ENCODE results near the gene ROPN1L. TPM values are rescaled to one million over a fixed set of nuclear protein-coding genes. Genes with fewer than 3 reads are reported as not detected.

ROPN1L gene
- total RNA-seq, 3 donors from 2014 or later, result not detected

DNA sequence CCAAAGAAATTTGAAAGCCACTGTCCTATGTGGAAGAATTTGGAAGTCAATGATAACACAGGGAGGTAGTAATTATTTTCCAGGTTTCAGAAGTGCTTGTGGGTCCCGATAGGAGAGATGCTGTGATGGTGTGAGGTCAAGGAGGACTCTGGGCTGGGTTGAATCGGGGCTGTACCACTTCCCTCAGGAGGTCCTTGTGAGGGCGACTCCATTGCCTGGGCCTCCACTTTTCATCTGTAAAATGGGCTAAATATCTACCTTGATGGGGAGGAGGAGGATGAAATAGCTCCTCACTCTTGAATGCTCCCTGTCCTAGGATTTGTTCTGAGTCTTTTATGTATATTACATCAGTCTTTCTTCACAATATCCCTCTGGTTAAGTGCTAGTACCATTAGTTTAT is 59.0 kb downstream of the ROPN1L start:
- no peaks in the 10 kb centered on the region for H3K4me1 ChIP-seq (ENCODE audit: low read depth)
- intact Hi-C loops (cut with DNase I, micrococcal nuclease), result no loop called here
- DNase-seq (no peak), ATAC-seq (no peak)
- TF ChIP-seq, protein P1, sequence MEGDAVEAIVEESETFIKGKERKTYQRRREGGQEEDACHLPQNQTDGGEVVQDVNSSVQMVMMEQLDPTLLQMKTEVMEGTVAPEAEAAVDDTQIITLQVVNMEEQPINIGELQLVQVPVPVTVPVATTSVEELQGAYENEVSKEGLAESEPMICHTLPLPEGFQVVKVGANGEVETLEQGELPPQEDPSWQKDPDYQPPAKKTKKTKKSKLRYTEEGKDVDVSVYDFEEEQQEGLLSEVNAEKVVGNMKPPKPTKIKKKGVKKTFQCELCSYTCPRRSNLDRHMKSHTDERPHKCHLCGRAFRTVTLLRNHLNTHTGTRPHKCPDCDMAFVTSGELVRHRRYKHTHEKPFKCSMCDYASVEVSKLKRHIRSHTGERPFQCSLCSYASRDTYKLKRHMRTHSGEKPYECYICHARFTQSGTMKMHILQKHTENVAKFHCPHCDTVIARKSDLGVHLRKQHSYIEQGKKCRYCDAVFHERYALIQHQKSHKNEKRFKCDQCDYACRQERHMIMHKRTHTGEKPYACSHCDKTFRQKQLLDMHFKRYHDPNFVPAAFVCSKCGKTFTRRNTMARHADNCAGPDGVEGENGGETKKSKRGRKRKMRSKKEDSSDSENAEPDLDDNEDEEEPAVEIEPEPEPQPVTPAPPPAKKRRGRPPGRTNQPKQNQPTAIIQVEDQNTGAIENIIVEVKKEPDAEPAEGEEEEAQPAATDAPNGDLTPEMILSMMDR (IDR thresholded peaks at IDR 0.05), result no peak
- H3K36me3 ChIP-seq (ENCODE audit: low read depth), result no peaks in the 10 kb centered on the region
- no peak overlapping the region for H3K4me3 ChIP-seq
- H3K9me3 ChIP-seq, result no peaks in the 10 kb centered on the region

DNA sequence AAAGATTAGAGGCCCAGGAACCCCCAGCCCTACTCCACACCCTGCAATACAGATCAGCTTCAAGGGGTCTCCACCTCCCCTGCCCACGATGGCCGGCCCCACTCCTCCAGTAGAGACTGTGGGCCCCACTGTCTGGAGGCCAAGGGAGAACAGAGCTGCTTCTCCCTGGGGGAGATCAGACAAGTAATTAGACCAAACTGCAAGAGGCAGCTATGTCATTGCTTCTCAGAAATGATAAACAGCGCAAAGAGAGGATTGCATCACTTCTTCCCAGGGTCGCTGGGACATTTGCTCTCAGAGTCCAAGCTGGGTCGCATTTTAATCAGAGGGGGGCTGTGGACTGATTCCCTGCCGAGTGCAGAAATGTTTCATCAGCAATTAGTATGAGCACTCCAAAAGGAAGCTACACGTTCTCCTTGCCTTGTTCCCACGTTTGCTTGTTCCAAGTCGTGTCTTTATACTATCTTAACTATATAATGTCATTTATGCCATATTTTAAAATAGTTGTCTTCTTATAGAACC is 59.9 kb downstream of the ROPN1L start:
- DNase-seq (no peak), ATAC-seq (no peak)
- TF ChIP-seq, protein P1 (IDR thresholded peaks at IDR 0.05), result no peak
- Histone ChIP-seq H3K9me3 (no peaks in the 10 kb centered on the region), H3K4me3 (no peak overlapping the region), H3K4me1 (ENCODE audit: low read depth) (no peaks in the 10 kb centered on the region), H3K36me3 (ENCODE audit: low read depth) (no peaks in the 10 kb centered on the region)
- intact Hi-C loops (cut with DNase I, micrococcal nuclease), result no loop called here

DNA sequence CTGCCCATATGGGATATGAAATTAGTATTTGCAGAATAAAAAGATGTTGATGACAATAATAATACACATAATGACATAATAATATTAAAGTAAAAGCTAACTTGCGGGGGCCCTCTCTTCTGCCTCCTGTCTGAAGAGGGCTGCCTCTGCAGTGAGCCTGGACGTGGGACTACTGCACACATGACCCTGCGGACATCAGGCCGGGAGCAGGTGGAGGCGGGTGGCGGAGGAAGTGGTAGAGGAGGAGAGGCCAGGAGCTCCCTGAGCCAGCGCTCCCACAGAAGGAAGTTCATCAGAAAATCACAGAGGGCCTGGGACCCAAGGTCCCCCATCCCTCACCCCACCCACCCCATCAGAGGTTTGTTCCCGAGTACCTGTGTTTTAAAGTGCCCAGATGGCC is 60.5 kb downstream of the ROPN1L start:
- no peaks in the 10 kb centered on the region for H3K36me3 ChIP-seq (ENCODE audit: low read depth)
- H3K9me3 ChIP-seq, result no peaks in the 10 kb centered on the region
- no peaks in the 10 kb centered on the region for H3K4me1 ChIP-seq (ENCODE audit: low read depth)
- TF ChIP-seq, protein P1 (IDR thresholded peaks at IDR 0.05), result no peak
- intact Hi-C loops (cut with DNase I, micrococcal nuclease), result no loop called here
- ATAC-seq, result no peak
- no peak for DNase-seq
- H3K4me3 ChIP-seq, result no peak overlapping the region

DNA sequence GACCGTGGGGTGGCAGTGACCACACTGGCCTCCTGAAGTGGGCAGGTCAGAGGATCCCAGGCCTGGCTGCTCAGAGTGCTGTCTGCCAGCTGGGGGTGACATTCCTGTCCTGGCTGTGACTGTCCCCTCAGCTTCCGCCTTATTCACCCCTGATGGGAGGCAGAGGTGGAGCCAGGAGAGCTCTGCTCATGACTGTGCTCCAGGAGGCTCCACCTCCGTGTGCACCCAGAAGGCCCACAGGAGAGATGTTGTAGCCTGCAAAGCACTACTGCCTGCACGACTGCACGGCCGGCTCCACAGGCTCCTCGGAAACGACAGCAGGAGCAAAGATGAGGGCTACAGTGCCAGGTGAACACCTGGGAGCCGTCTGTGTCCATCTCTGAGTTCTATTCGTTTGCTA is 60.9 kb downstream of the ROPN1L start:
- ATAC-seq (no peak), DNase-seq (no peak)
- no peak overlapping the region for H3K4me3 ChIP-seq
- intact Hi-C loops (cut with DNase I, micrococcal nuclease), result no loop called here
- no peaks in the 10 kb centered on the region for H3K9me3 ChIP-seq
- no peaks in the 10 kb centered on the region for H3K36me3 ChIP-seq (ENCODE audit: low read depth)
- TF ChIP-seq, protein P1 (IDR thresholded peaks at IDR 0.05), result no peak
- no peaks in the 10 kb centered on the region for H3K4me1 ChIP-seq (ENCODE audit: low read depth)

DNA sequence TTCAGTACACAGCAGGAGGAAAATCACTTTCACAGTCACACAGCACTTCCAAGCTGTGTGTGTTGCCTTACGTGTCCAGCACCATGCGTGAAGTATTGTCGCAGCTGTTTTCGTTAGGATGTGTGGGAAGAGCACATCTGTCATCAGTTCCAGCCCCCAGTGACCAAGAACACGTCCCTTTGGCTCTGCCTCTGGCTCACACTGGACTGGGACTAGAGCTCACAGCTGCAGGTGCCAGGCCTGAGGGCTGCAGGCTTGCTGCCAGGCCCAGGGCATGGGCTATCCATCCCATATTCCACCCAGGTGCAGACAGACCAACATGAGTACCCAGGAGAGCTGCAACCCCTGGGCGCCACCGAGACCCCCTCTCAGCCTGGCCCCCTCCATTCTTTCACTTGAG is 61.6 kb downstream of the ROPN1L start:
- intact Hi-C loops (cut with DNase I, micrococcal nuclease), result no loop called here
- Histone ChIP-seq H3K4me3 (no peak overlapping the region), H3K36me3 (ENCODE audit: low read depth) (no peaks in the 10 kb centered on the region), H3K4me1 (ENCODE audit: low read depth) (no peaks in the 10 kb centered on the region), H3K9me3 (no peaks in the 10 kb centered on the region)
- TF ChIP-seq, protein P1 (IDR thresholded peaks at IDR 0.05), result no peak
- ATAC-seq (no peak), DNase-seq (no peak)

All from mucosa of descending colon (tissue), 3 donors.